Prostate gland (tissue), 2 donors: ENCODE data around the gene EPB41L4A. TPM values are rescaled to one million over a fixed set of nuclear protein-coding genes. Genes with fewer than 3 reads are reported as not detected.

Experiments used
- DNase-seq: peaks from one replicate; pipeline ENCODE4 v3.0.0-alpha.2; 2019; ENCODE audit warnings: low spot score
- H3K27ac ChIP-seq, 2 donors: fragments of 200-600 bp; sonication (generic); 2 replicates each; pipeline ENCODE4 v1.5.1; 2017 to 2019
- H3K27me3 ChIP-seq: fragments of 200-600 bp; sonication (generic); replicated peaks from 2 replicates; pipeline ENCODE4 v1.5.1; 2019; ENCODE audit not compliant: insufficient read depth
- H3K36me3 ChIP-seq, 2 donors: fragments of 200-600 bp; sonication (generic); 1 replicate in 1 of 2; 2 replicates in 1 of 2; pipeline versions ENCODE4 v1.5.1 to v1.8.1; 2017 to 2019
- H3K4me1 ChIP-seq: fragments of 200-600 bp; sonication (generic); replicated peaks from 2 replicates; pipeline ENCODE4 v1.5.1; 2019
- H3K4me3 ChIP-seq, 2 donors: fragments of 200-600 bp; sonication (generic); 2 replicates each; pipeline ENCODE4 v1.5.1; 2017 to 2019
- H3K9me3 ChIP-seq: fragments of 200-600 bp; sonication (generic); 2 replicates; pipeline ENCODE4 v1.5.1; 2017
- CTCF ChIP-seq, 4 experiments: fragments of 200-600 bp in 2 of 4; fragments of 450-650 bp in 2 of 4; sonication (generic) in 2 of 4; IDR thresholded peaks; 1 replicate in 3 of 4; 2 replicates in 1 of 4; pipeline ENCODE4 v1.5.1; 2016 to 2019; ENCODE audit warnings: antibody characterized with exemption in 4 of 4, mild to moderate bottlenecking in 2 of 4, moderate library complexity in 2 of 4
- POLR2A ChIP-seq: fragments of 450-650 bp; IDR thresholded peaks from one replicate; pipeline ENCODE4 v1.6.1; 2016; ENCODE audit warnings: antibody characterized with exemption, mild to moderate bottlenecking
- POLR2AphosphoS5 ChIP-seq: sonication (generic); formaldehyde crosslinking; IDR thresholded peaks from one replicate; pipeline ENCODE4 v1.6.1; 2017; ENCODE audit warnings: antibody characterized with exemption
- WGBS: methylation state at CpG from one replicate; pipeline ENCODE4 v1.1.5; 2018; 5-methylcytosine and 5-hydroxymethylcytosine counted together
- intact Hi-C: fragments of 100-400 bp; cut with DNase I; formaldehyde crosslinking; loops from one replicate; pipeline ENCODE4 v1.14.2; 2022
- total RNA-seq, 2 donors: library from RNA; depleted of rRNA; stranded (reverse); fragments of >200 nt; gene quantifications; one replicate each; pipeline ENCODE4 v1.1.0, GENCODE V29; 2016

EPB41L4A gene
- total RNA-seq, 2 donors from 2014 or later: 23.0 to 37.5 TPM

DNA sequence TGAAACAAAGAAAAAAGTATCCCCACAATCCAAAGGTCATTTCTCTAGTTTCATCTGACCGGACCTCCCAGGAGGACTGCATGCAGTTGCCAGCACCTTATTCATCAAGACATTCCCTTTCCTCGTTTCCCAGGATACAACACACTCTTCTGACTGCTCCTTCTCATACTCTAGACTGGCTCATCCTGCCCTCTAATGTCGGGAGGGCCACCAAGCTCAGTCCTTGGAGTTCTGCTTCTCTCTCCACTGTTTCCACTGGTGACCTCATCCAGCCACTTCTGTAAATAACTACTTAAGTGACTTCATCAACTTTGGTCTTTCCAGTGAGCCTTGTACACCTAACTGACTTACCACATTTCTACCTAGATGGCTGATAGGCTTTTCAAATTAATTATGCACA is 179.1 kb downstream of the EPB41L4A start:
- 78% methylated on average over 3 of the region's 3 CpGs for WGBS
- Histone ChIP-seq H3K4me3 (no peak overlapping the region), H3K4me1 (no peaks in the 10 kb centered on the region), H3K36me3 (no peaks in the 10 kb centered on the region), H3K9me3 (no peaks in the 10 kb centered on the region), H3K27me3 (no peaks in the 10 kb centered on the region), H3K27ac (no peak overlapping the region)
- intact Hi-C loops: no loop called here
- DNase-seq: no peak
- TF ChIP-seq CTCF (IDR thresholded peaks at IDR 0.05) (no peak), POLR2AphosphoS5 (no peak), POLR2A (no peak)

DNA sequence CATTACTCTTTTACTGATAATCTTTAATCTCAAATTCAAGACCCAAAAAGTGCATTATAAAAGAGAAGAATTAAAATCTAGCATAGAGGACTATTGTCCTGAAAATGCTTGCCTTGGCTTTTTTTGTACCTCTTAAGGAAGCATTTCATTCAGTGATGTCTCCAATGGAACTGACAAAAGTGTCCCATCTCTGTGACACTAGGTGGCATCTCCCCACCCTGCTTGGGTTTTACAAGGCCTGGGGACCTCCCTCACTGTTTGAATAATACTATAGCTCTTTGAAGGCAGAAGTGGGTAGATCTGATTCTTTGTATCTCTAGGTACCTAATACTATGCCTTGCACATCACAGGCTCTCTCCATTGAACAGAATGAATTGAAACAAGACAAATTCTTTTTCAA is 180.6 kb downstream of the EPB41L4A start:
- TF ChIP-seq CTCF (IDR thresholded peaks at IDR 0.05) (no peak), POLR2A (no peak), POLR2AphosphoS5 (no peak)
- Histone ChIP-seq H3K36me3 (no peaks in the 10 kb centered on the region), H3K4me1 (no peaks in the 10 kb centered on the region), H3K27ac (no peak overlapping the region), H3K27me3 (no peaks in the 10 kb centered on the region), H3K9me3 (no peaks in the 10 kb centered on the region), H3K4me3 (no peak overlapping the region)
- no peak for DNase-seq
- intact Hi-C loops: no loop called here

- H3K36me3 ChIP-seq: no peaks in the 10 kb centered on the region
- intact Hi-C loops: no loop called here
- H3K27ac ChIP-seq: no peak overlapping the region
- no peak for TF ChIP-seq POLR2AphosphoS5
- TF ChIP-seq CTCF (IDR thresholded peaks at IDR 0.05): no peak
- TF ChIP-seq POLR2A: no peak
- H3K9me3 ChIP-seq: no peaks in the 10 kb centered on the region
- 83% methylated on average over 2 of the region's 2 CpGs for WGBS
- no peak overlapping the region for H3K4me3 ChIP-seq
- no peak for DNase-seq
- H3K27me3 ChIP-seq: no peaks in the 10 kb centered on the region
- no peaks in the 10 kb centered on the region for H3K4me1 ChIP-seq
Measured at GRCh38 chr5:112237456-112237855, 181.6 kb downstream of the EPB41L4A start.

DNA sequence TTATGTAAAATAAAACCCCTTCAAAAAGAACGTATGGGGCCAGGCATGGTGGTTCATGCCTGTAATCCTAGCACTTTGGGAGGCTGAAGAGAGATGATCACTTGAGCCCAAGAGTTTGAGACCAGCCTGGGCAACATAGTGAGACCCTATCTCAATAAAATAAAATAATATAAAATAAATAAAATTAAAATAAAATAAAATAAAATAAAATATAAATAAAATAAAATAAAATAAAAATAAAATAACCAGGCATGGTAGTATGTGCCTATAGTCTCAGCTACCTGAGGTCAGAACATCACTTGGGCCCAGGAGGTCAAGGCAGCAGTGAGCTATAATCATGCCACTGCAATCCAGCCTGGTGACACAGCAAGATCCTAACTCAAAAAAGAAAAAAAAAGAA is 185.1 kb downstream of the EPB41L4A start:
- H3K27me3 ChIP-seq: no peaks in the 10 kb centered on the region
- TF ChIP-seq CTCF (IDR thresholded peaks at IDR 0.05): no peak
- no peak for TF ChIP-seq POLR2A
- no peak for TF ChIP-seq POLR2AphosphoS5
- WGBS: 84% methylated on average over 1 of the region's 1 CpG
- no peaks in the 10 kb centered on the region for H3K36me3 ChIP-seq
- DNase-seq: no peak
- H3K4me1 ChIP-seq: no peaks in the 10 kb centered on the region
- H3K9me3 ChIP-seq: no peaks in the 10 kb centered on the region
- intact Hi-C loops: no loop called here
- no peak overlapping the region for H3K4me3 ChIP-seq
- H3K27ac ChIP-seq: no peak overlapping the region

- no peak for DNase-seq
- intact Hi-C loops: no loop called here
- Histone ChIP-seq H3K4me1 (no peaks in the 10 kb centered on the region), H3K27ac (no peak overlapping the region), H3K4me3 (no peak overlapping the region), H3K36me3 (no peaks in the 10 kb centered on the region), H3K9me3 (no peaks in the 10 kb centered on the region), H3K27me3 (no peaks in the 10 kb centered on the region)
- WGBS: 16% methylated on average over 1 of the region's 1 CpG
- TF ChIP-seq CTCF (IDR thresholded peaks at IDR 0.05) (no peak), POLR2AphosphoS5 (no peak), POLR2A (no peak)
Measured at GRCh38 chr5:112232667-112233066, 186.4 kb downstream of the EPB41L4A start.
